ENCODE measurements around the gene ADGRV1.
"Not testable (repeated sequence)": the region's sequence is repeated elsewhere in the genome, so short reads cannot be mapped to it uniquely, and the experiment has no call there.

The ADGRV1 gene

DNA sequence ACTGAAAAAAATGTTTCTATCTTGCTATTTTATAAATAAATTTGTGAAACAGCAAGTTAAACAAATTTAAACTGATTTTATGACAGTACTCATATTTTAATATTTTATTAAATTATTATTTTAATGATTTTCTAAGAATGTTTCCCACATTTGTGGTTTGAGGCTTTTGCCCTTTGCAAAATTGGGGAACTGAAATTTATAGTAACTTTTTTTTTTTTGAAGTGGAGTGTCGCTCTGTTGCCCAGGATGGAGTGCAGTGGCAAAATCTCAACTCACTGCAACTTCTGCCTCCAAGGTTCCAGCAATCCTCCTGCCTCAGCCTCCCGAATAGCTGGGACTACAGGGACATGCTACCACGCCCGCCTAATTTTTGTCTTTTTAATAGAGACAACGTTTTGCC is 7.2 kb upstream of the ADGRV1 start:
- DNase-seq (ENCODE audit: low read depth in 2 of 2), result no peak

- DNase-seq (ENCODE audit: low read depth in 2 of 2), result no peak
Observed at GRCh38 chr5:90553711-90554110, 4.9 kb upstream of the ADGRV1 start.

DNA sequence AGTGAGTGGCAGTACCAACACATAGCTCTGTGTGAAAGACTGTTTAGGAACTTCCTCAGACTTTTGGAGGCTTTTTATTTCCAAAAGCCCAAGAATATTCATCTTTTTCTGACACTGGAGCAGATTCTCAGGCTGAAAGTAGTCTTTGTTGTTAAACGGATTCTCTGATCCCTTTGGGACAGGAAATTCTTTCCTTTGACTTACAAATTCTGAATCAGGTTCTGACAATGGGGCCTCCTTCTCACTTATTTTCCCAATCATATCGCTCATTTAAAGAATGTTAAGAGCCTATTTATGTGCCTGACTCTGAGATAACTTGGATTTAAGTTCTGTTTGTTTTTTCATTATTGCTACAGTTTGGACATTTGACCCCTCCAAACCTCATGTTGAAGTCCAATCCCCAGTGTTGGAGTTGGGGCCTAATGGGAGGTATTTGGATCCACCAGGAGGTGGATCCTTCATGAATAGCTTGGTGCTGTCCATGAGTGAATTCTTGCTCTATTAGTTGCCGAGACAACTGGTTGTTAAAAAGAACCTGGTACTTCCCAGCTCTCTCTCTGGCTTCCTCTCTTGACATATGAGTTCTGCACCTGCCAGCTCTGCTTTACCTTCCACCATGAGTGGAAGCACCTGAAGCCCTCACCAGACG is 4.1 kb upstream of the ADGRV1 start:
- no peak for DNase-seq (ENCODE audit: low read depth in 2 of 2)

GRCh38 chr5:90555666-90556065 is 2.9 kb upstream of the ADGRV1 start:
- no peak for DNase-seq (ENCODE audit: low read depth in 2 of 2)

DNA sequence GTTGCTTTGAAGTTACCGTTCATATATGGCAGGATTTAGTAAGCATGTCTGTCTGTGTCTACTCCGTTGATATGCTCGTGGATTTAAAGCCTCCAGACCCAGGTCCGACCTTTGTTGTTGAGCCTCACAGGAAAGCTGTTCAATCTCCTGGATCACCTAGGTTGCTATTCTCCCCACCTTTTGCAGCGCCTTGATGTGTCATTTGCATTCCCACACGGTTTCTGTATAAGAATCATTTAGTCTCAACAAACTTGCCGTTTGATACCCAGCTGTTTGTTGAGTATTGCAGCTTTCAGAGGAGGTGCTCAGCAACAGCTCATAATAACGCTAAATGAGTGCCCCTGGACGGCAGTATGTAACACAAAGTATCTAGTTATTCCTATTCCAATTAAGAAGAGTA is 1.2 kb upstream of the ADGRV1 start:
- DNase-seq (ENCODE audit: low read depth in 2 of 2), result no peak

DNA sequence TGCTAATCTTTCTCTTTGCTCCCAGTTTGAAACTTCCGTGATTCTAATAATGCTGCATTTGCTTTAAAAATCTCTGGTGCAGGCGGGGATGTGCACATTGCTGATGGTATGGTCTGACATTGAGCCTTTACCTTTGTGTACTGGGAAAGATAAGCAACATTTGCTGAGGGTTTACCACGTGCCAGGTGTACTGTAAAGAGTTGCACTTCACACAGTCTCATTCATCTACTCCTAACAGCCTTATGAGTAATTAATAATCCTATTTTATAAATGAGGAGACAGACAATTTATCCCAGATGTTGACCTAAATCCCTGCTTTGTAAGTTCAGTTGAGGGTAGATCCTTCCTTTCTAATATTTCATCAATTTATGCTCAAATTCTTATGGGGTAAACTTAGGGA is 726 bp upstream of the ADGRV1 start:
- no peak for DNase-seq (ENCODE audit: low read depth in 2 of 2)

DNA sequence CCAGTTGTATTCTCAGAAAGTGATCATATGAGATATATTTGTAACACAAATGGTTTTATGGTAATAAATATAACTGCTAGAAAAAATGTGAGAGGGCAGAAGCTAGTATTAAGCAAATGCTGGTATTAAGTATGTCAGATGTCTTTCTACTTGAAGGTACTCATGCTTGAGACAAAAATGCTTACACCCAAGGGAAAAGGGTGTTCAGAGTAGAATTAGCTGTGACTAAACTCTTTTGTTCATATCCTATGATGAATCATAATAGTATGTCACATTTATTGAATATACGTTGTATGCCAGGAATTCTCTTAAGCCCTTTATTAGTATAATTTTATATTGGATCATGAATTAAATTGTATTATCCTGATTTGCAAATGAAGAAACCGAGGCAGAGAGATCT is 2.2 kb downstream of the ADGRV1 start:
- DNase-seq (ENCODE audit: low read depth in 2 of 2), result no peak

DNA sequence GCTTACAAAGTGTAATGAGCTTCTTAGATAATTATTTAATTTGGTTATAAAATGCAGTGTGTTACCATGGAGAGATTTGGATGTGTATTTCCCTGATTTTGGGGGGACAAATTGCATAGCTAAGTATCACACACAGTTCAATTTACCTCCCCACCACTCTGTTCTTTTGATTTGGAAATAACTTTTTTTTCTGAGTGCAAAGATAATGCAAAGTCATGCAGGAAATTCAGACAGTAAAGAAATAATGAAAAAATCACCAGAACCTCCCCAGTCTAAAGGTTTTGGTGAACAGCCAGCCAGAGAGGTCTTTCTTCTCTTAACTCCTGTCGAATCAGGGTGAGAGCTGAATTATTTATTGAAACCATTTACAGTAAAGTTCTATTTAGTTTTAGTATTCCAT is 3.2 kb downstream of the ADGRV1 start:
- DNase-seq (ENCODE audit: low read depth in 2 of 2), result no peak

DNA sequence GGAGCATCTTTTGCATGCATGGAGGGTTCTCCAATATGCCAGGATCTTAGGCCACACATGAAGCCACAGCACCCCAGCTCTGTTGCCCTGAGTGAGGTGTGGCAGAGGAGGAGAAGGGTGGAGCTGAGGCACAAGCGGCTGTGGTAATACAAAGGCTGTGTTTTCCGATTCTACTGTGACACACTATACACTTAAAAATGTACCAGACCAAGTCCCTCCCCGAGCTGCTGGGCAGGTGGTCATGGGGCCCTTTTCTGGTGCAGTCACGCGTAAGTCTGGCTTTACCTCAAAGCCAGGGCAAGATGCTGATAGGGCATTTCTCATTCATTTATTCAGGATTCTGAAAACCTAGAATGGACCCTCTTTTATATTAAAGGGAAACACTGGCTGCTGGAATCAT is 3.7 kb downstream of the ADGRV1 start:
- DNase-seq (ENCODE audit: low read depth in 2 of 2), result no peak

GRCh38 chr5:90563108-90563507 is 4.5 kb downstream of the ADGRV1 start:
- no peak for DNase-seq (ENCODE audit: low read depth in 2 of 2)

DNA sequence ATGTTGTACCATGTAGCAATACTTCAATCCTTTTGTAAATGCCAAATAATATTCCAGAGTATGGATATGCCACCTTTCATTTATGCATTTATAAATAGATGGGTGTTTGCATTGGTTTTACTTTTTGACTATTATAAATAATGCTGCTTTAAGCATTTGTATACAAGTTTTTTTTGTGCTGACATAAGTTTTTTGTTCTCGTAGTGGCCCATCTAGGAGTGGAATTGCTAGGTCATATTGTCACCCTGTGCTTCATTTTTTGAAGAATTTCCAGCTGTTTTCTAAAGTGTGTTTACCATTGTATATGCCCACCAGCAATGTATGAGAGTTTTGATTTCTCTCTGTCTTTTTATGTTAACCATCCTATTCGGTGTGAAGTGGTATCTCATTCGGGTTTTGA is 6.9 kb downstream of the ADGRV1 start:
- DNase-seq (ENCODE audit: low read depth in 2 of 2), result no peak

DNA sequence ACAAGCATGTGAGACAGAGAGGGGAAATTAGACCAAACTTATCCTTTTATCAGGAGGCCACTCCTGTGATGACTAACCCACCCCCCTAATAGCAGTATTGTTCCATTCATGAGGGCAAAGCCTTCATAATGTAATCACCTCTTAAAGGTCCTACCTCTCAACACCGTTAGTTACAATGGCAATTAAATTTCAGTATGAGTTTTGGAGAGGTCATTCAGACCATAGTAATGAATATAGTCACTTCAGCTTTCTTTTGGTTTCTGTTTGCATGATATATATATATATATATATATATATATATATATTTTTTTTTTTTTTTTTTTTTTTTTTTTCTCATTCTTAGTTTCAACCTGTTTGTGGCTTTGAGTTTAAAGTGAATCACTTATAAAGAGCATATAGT is 10.5 kb downstream of the ADGRV1 start:
- no peak for DNase-seq (ENCODE audit: low read depth in 2 of 2)

- no peak for DNase-seq (ENCODE audit: low read depth in 2 of 2)
Observed at GRCh38 chr5:90570034-90570433, 11.4 kb downstream of the ADGRV1 start.

DNA sequence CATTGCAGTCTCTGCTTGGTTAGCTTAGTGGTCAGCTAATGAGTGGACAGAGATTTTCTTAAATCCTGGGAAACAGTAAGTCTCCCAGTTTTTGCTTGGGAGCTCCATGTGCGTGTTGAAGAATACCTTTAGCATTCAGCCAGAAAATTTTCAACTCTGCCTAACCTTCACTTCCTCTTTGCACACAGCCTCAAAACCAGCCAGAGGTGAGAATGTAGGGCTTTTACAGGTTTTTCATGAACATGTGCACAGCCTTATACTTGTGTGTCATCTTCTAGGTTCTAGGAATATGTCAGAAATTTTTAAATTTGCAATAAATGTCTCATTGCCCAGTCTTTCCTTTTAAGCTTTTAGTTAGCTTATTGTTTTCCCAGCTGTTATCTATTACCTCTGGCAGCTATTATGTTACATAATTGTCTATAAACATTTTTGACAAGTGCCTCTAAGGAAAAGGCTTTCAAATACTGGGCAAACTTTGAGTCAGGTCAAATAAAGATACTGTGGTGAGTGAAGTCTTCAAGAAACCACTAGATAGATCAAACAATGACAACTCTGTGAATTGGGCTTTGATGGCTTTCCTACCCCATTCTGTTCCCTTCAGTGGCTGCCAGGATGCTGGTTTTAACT is 12.7 kb downstream of the ADGRV1 start:
- no peak for DNase-seq (ENCODE audit: low read depth in 2 of 2)

- no peak for DNase-seq (ENCODE audit: low read depth in 2 of 2)
Observed at GRCh38 chr5:90575712-90576111, 17.1 kb downstream of the ADGRV1 start.

- DNase-seq (ENCODE audit: low read depth in 2 of 2), result not testable (repeated sequence)
Observed at GRCh38 chr5:90576566-90576965, 18.0 kb downstream of the ADGRV1 start.

- DNase-seq (ENCODE audit: low read depth in 2 of 2), result not testable (repeated sequence)
Observed at GRCh38 chr5:90579905-90580304, 21.3 kb downstream of the ADGRV1 start.

DNA sequence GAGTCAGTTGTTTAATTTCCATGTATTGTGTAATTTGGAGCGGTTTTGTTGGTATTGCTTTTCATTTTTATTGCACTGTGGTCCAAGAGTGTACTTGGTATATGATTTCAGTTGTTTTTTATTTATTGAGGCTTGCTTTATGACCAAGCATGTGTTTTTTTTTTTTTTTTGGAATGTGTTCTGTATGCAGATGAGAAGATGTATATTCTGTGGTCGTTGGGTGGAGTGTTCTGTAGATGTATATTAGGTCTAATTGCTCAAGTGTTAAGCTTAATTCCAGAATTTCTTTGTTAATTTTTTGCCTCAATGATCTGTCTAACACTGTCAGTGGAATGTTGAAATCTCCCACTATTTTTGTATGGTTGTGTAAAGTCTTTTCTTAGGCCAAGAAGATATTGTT is 23.4 kb downstream of the ADGRV1 start:
- no peak for DNase-seq (ENCODE audit: low read depth in 2 of 2)

GRCh38 chr5:90585337-90585986 is 26.9 kb downstream of the ADGRV1 start:
- DNase-seq (ENCODE audit: low read depth in 2 of 2), result no peak

GRCh38 chr5:90586469-90586868 is 27.9 kb downstream of the ADGRV1 start:
- no peak for DNase-seq (ENCODE audit: low read depth in 2 of 2)

DNA sequence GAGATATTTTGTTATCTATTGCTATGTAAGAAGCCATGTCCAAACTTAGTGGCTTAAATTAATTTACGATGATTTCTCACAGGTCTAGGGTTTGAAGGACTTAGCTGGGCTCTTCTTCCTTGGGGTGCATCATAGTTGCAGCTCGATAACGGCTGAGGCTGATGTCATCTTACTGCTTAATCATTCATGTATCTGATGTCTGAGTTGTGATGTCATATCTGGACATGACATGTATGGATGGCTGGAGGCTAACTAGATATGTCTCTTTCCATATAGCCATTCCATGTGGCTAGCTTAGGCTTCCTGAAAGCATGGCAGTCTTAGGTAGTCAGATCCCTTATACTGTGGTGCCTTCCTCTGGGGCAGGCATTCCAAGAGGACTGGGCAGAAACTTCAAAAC is 31.6 kb downstream of the ADGRV1 start:
- DNase-seq (ENCODE audit: low read depth in 2 of 2), result no peak

- not testable (repeated sequence) for DNase-seq (ENCODE audit: low read depth in 2 of 2)
Observed at GRCh38 chr5:90593083-90593482, 34.5 kb downstream of the ADGRV1 start.

GRCh38 chr5:90595766-90596165 is 37.2 kb downstream of the ADGRV1 start:
- DNase-seq (ENCODE audit: low read depth in 2 of 2), result not testable (repeated sequence)

Data from activated CD8-positive, alpha-beta memory T cell treated with anti-CD3 and anti-CD28 coated beads for 4 hours (primary cell).